GM19035 (cell line): Measurements from ENCODE around the gene TSPAN9.

Experiments
- ATAC-seq: cut with Tn5 transposase; IDR thresholded peaks from one replicate; pipeline ENCODE4 v1.9.1; 2021; ENCODE audit not compliant: unreplicated experiment

The TSPAN9 gene, protein sequence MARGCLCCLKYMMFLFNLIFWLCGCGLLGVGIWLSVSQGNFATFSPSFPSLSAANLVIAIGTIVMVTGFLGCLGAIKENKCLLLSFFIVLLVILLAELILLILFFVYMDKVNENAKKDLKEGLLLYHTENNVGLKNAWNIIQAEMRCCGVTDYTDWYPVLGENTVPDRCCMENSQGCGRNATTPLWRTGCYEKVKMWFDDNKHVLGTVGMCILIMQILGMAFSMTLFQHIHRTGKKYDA

DNA sequence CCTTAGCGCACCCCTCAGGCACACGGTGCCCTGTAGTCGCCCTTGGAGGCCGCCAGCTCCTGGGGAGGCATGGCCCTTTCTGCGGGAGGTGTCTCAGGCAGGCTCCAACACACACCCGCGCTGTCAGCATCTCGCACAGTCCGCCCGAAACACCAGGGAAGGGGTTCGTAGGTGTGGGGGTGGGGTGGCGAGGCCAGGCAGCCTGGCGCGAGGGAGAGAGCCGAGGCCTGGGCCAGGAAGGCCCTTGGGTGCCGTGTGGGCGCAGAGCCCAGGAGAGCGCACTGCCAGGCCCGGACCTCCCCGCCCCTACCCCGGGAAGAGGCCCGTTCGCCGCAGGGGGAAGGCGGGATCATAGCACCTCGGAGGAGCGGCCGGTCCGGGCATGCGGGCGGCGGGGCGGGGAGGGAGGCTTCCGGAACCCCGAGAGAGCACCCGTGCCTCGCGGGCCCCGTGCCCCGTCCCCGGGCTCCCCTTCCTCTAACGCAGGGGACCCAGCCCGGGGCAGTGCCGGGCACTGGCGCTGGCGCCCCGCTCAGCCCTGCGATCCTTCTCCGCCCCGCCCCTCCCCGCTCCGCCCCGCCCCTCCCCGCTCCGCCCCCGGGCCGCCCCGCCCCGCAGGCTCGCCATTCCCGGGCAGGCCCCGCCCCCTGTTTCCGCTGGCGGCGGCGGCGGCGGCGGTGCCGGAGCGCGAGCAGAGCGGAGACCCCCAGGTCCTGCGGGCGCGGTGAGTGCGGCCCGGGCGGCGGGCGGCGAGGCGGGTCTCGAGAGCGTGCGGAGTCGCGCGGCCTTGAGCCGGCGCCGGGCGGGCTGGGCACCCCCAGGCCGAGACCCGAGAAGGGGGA is at the start of gene TSPAN9:
TSS of gene TSPAN9 (plus strand) at position 650 of the 842 bp plus-strand sequence. CDS start 123,815 bp downstream, outside the sequence.
- ATAC-seq = peak; percentile 70

DNA sequence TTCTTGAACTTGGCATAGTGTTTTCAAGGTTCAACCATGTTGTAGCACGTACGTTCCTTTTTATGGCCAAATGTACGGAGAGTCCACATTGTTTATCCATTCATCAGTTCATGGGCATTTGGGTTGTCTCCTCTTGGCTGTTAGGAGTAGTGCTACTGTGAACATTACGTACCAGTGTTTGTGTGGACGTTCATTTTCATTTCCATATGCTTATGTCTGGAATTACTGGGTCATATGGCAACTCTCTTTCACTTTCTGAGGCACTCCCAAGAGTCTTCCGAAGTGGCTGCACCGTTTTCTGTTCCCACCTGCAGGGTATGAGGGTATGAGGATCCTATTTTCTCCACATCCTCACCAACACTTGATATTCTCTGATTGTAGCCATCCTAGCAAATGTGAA is 49.1 kb upstream of the TSPAN9 start:
- ATAC-seq = no peak

DNA sequence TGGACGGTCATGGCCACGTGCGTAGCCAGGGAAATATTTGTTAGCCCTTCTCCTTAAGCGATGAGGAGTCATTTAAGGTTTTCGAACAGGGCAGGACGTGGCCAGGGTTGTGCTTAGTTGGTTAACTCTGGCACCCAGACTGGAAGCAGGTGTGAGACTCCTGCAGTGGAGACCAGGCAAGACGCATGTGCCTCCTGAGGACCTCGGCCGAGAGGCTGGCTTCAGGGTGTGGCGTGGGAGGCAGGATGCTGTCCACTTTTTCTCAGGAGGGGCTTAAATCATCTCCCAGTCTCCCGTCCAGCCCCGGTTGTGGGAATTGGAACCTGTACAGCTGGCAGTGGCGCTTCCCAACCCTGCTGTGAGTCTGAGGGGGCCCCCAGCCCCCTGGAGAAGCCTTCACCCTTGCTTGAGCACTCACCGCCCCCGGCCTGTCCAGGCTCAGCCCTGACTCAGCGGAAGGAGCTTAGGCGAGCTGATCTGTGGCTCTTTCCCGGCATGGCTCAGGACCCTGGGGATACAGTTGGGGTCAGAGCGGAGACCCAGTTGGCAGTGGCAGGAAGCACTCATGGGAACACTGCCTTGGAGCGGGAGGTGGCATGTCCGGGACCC is 46.3 kb upstream of the TSPAN9 start:
- ATAC-seq = no peak

DNA sequence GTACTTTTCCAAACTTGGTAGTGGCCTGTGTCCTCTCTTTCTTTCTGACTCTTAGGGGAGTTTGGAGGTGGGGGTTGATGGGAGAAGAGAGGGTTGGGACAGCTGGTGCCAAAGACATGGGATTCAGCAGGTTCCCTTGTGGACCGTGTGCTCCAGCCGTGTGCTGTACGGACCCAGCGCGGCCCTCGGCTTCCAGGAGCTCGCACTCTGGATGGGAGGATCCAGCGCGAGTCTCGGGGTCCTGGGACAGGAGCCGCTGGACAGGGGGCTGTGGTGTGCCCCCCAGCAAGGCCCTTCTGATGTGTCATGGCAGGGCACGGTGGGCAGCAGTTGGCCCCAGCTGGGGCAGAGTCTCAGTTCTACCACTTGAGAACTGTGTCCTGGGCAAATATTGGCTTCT is 45.0 kb upstream of the TSPAN9 start:
- no peak for ATAC-seq

DNA sequence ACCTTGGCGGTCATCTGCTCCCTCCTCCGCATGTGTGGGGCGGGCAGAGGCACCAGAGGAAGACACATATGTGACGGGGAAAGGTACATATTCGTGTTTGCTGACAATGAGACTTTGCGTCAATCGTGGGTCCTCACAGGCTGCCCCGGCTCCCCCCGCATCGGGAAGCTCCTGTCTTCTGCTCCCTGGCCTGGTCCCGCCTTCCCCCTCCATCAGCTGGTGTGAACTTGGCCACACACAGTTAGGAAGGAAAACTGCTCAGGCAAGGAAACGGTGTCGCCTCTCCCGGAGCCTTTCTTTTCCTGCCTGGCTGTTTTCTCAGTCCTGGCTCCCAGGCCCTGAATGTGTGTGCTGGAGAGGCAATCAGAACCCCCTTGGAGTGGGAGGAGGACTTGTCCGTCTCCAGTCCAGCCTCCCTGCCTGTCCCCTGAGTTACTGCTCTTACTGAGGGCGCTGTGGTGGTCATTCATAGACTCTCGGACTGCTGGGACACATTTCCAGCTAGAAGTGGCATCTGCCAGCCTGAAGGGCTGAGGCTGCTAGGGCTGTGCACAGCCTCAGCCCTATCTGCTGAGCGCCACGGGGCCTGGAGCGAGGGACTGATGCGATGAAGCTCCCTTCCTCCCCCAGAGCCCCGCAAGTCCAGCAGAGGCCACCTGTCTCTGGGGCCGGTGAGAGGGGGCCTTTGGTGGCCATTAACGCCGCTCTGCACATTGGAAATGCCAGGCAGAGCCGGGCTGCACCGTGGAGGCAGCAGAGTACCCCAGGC is 44.2 kb upstream of the TSPAN9 start:
- ATAC-seq = no peak

DNA sequence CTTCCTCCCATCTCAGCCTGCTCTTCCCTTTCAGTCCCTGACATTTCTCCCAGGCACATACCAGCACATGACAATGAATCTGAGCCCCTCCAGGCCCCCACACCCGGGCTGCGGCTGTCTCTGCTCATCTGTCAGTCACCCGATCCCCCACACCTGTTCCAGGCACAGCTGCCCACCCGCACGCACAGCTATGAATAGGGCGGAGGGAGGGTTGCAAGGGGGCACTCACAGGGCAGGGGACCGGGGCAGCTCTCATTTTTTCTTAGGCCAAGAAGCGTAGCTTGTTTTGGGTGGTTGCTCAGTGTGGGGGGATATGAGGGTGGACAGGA is 43.7 kb upstream of the TSPAN9 start:
- ATAC-seq = no peak

DNA sequence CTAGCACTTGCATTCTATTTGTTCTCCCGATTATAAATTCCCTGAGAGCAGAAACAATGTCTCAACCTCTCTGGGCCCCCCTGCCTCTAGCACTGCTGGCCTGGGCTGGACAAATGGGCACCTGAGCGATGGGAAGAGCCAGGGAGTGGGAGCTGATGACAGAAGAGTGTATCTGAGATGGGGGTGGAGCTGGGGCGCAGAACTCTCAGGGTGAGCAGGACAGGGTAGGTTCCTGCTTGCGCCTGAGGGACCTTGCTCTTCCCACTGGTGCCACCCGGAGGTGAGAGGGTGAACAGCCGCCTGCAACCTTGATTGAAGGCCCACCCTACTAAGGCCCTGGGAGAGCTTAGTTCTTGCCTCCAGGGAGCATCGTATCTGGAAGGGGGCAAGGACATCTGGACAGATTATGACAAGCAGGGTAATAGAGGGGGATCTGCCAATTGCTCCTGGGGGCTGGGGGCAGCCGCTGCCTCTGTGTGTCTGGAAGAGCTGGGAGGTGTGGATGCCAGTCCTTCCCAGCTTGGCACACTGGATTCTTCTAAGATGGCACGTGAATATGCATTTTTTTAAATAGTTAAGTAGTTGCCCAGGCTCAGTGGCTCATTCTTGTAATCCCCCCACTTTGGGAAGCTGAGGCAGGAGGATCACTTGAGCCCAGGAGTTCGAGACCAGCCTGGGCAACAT is 43.0 kb upstream of the TSPAN9 start:
- ATAC-seq = peak; percentile 62

DNA sequence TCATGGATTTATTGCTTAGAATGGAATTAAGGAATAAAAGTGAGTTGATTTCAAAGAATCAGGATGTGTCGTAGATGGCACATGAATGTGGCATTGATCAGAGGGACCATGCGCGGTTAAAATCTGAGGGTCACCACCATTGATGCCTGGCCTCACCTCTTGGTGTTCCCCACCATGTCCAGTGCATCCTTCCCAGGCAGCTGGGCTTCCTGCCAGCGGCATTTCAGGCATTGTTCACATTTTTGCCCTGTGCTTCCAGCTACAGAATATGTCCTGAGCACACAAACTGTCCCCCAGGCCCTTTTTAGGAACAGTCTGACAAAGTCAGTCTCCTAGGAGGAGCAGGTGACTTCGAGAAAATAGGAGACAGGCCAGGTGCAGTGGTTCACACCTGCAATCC is 42.0 kb upstream of the TSPAN9 start:
- ATAC-seq = no peak

DNA sequence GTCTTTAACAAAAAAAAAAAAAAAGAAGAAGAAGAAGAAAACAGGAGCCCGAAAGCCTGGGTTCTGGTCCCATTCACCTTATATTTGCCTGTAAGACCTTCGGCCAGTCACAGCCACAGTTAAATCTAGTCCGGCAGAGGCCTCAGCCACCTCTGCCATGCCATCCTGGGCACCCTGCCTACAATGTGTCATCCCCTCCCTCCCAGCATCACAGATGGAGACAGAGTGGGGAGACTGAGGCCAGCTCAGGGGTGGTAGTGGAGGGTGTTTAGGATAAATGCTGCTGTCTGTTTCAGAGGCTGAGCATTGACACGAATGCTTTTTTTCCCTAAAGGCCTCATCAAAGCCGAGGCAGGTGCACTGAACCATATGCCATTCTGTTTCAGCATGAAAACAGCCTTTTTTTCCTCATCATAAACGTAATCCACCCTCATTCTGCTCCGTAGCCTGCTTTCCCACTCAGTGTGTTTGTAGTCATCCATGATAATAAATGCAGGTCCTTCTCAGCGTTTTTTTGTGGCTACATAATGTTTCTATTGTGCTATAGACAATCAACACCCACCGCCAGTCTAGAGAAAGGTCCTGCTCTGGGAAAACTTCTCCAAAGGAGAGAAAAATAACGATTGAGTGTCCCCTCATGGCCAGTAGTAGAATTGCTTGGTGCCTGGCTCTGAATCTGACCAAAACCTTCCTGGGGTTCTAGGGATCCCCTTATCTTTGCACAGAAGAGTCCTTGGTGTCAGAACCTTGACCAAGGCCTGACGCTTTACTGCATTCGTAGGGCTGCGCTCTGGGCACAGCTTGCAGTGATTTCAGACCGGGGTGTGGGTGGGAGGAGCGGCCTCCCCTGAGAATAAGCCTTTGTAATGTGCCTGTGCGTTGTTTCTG is 41.1 kb upstream of the TSPAN9 start:
- no peak for ATAC-seq

DNA sequence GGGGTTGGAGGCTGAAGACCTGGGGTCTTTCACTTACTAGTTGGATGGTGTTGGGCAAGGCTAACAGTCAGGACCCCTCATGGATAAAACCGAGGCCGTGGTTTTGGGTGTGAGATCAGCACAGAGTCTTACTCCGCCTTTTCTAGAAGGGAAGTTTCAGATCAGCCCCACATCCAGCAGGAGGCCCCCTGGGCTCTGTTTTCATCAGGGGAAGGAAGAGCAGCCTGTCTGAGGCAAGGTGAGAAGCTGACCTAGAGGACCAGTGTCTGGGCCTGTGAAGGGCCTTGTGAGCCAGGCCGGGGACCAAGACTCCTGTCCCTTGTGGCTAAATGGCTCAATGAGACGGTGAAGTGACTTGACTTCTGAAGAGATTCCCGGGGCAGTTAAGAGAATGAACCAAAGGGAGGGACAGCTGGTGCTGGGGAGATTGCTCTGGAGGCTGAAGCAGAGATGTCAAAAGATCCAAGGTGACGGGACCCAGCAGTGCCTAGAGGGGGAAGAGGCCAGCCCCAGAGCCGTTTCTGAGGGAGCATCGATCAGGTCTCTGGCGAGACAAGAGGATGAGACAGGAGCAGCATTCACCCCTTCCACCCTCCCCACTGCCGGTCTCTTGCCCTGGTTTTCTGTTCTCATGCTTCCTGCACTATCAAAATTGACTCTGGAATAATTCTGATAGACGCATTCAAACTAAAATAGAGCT is 40.1 kb upstream of the TSPAN9 start:
- no peak for ATAC-seq

DNA sequence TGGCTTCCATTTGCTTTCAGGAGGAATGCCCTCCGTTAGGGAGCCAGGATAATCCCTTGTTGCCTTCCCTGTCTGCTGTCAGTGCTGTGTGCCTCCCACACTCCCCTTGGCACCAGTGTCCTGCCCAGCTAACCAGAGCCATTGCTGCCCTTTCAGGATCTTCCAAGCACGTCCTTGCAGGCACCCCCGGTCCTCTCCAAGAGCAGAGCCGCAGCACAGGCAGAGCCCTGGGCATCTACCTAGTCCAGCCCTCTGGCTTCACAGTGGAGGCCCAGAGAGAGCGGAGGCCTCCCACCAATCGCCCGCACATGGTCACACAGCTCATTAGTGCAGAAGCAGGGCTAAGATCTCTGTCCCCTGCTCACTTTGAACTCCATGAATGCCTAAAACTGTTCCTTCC is 39.0 kb upstream of the TSPAN9 start:
- ATAC-seq = no peak

DNA sequence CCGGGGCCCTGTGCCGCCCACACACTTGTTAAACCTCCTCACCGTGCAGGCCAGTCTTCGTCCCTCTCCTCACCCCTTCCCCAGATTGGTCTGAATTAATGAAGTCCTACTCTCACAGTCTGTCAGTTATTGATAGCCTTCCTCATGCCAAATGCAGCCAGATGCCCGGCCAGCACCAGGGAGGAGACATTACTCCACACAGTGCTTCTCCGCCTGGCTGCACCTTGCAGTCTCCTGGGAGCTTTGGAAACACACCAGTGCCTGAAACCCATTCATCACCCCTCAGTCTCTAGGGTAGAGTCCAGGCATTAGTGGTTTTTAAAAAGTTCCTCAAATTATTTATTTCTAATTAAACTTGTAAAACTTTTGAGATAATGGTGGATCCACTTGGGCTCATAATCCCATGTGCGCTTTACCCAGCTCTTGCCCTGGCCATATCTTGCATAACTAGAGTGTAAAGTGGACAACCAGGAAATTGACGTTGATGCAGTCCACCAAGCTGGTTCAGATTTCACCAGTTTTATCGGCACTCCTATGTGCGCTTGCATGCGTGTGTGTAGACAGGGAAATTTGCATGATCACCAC is 38.2 kb upstream of the TSPAN9 start:
- ATAC-seq = no peak

DNA sequence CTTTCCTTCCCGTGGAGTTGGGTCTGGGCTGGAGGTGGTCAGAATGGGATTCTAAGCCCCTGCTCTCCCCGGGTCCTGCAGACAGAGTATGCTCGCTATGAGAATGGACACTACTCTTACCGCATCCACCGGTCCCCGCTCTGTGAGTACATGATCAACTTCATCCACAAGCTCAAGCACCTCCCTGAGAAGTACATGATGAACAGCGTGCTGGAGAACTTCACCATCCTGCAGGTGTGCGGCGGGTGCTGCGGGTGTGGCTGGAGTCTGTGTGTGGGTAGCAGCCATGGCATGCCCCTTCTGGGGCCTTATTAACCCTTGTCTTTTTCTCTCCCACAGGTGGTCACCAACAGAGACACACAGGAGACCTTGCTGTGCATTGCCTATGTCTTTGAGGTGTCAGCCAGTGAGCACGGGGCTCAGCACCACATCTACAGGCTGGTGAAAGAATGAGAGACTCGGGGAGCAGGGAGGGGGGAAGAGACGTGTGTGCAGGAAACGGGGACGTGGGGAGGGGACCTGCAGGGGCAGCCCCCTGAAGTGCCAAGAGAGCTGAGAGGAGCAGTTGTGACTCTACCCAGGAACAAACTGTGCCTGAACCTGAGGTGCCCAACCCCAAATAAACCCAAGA is 37.0 kb upstream of the TSPAN9 start:
- no peak for ATAC-seq

DNA sequence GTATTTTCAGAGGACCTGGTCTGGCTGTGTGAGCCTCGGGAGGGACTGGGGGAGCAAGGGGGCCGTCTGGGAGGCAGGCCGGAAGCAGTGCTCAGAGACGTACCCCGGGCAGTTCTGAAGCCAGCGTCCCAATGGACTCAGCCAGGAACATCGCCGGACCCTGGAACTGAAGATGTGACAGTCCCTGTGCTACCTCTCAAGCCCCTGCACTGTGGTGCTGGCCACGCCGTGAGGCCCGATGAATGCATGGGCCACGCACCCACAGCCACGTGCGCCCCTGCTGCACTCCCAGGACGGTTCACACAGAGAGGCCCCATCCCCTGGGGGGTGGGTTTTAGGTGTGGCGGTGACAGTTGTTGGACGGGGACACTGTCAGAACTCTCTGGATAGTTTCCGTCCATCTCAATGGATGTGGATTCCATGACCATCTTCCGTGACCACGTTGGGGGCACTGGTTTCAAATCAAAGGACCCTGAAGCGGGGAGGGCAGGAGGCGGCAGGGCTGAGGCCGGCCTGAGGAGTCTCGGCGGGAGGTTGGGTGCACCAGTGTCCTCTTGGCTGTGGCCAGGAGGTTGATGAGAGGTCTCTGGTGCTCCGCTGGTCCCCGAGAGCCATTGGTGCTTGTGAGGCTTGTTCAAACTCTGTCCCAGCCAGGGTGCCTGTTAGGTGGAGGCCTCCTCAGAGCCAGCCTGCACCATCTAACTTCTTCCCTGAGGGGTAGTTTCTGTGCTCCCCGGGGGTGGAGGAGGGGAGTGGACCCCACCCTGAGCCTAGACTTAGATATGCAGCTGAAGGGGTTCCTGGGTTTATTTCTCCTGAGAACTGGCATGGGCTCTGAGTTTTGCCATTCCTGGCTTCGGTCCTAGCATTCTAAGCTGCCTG is 36.3 kb upstream of the TSPAN9 start:
- no peak for ATAC-seq

DNA sequence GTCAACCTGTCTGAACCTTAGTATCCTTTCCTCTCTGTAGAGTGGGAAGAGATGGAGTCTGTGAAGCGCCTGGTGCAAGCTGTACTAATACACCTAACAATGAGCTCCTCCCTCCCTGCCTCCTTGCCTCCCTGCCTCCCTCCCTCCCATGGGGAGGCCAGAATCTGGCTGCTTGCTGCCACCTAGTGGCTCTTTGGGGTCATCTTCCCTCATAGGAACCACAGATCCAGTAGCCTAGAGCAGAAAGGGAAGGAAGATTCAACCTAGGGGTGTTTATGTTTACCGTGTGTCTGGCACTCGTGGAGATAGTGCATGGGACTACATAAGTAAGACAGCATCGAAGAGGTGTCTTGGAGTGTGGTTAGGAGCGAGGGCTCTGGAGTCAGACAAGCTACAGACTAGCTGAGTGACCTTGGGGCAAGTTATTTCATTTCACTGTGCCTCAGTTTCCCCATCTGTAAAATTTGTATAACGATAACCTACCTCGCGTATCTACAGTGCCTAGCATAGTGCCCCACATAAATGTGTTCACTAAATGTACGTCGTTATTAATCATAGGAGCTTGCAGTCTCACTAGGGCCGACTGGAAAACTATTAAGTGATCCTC is 35.5 kb upstream of the TSPAN9 start:
- no peak for ATAC-seq

DNA sequence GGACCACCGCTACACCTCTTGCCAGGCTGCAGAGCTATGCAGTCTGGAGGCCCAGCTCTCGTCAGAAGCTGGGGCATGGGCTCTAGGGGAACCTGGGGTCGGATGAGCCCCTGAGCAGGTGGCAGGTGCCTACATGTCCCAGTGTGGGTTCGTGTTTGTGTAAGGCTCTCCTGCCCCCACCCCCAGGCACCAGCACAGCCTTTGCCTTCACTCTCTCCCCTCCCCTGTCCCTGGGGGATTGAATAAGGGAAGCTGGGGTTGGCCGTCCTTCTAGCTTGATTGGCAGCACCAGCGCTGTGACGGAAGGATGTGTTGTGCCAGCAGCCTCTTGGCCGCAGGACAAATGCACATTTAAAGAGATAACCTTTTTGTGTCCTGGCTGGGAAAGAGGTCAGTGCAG is 34.8 kb upstream of the TSPAN9 start:
- ATAC-seq = no peak

DNA sequence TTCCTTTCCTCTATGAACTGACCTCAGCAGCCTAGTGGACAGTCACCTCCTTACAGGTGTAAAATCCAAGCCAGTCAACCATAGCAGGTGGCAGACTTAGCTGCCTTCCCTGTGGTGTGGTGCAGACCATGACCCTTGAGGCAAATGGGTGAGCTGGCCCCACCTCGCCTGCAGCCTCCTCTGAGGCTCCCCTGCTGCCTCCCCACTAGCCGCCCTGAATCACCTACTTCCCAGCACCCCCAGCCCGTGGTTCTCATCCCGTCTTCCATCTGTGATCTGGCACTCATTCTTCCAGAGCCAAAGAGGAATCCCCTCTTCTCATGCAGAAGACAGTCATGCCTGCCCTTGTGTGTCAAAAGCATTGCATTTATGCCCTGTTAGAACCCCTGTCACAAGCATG is 34.4 kb upstream of the TSPAN9 start:
- ATAC-seq = no peak
